NCI-H1436 (cell line): Measurements from ENCODE around the gene HIVEP2.

Experiments
- DNase-seq: peaks from one replicate; lab custom pipeline; 2025; lab: John Stamatoyannopoulos, UW

HIVEP2 gene

DNA sequence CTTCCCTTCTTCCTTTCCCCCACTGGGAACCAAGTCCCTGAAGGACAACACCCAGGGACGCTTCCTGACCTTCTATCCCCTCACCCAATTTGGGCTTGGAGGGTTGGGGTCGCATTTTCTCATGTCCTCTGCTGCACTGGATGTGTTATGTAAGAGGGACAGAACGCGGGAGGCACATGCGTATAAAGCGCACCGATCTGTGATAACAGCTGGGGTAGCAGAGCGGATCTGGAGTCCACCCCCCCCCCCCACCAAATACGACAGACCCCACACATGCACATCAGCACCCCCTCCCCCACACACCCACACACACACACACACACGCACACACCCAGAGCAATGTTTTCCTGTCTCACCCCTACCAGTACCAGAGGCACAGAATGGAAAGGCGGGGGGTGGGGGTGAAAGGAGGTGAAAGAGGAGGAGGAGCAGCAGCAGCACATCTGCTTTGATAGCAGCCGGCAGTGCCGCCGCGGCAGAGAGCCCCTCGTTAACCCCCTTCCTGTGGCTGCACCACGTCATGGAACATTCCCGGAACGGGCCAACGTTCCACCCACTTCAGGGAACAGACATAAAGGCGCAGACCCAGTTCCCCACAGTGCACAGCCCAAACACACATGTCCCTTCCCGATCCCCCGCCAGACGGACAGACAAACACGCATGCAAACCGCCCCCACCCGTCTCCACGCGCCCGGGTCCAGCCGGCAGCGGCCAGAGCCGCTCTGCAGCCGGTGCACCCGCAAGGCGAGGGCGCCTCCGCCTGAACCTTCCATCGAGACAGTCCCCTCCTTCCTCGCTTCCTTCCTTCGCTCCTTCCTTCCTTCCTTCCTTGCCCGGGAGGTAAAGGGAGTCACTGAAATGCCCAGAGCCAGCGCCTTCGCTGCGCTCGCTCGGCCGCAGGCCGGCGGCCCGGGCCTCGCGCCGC is 590 bp downstream of the HIVEP2 start:
- DNase-seq, result no peak

DNA sequence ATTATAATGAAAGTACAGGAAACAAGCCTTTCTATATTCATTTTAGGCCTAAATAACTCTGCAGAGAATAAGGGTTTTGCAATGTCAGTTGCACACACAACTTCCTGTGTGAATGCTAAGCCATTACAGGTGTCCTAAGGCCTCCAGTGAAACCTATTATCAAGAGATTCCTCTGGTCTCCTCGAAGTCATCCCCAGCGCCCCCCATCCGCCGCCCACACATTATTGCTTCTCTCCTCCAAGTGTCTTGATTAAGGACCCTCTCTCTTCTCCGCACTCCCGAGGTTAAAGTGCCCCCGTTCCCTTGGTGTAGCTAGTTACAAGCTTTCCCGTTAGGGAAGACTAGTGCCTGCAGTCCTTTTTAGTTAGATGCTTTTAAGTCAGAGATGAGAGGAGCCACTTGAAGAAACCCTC is 1.3 kb downstream of the HIVEP2 start:
- DNase-seq, result no peak

DNA sequence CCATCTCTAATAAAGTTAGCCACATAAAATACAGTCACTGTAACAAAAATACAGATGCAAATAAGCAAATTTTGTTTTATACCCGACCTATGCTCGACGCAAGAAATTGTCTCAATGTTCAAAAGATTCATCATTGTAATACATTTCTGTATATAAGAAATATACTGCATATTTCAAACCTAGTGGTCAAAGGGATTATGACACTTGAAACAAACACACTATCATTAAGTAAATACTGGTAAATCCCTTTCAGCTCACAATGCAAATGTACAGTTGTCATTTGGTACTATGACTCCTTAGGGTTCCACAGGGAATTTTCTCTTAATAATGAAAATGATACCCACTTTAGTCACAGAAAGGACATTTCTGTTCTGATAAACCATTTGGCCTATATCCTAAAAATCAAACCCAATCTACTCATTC is 2.2 kb downstream of the HIVEP2 start:
- DNase-seq, result no peak

DNA sequence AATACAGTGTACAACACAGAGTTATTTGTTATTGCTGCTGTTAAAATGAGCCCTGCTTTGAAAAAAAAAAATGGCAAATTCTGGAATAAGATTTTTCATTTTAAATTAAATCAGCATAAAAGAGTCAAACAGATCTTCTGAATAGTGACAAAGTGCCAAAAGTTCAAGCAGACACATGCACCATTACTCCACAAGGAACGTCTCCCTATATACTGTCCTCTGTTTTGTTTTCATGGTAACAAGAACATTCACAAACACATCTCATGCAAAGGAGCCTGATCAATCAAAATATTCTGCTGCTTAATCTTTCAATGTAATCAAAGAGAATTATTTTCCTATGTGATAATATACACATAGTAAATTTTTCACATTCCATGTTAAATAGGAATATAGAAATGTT is 2.7 kb downstream of the HIVEP2 start:
- no peak for DNase-seq

DNA sequence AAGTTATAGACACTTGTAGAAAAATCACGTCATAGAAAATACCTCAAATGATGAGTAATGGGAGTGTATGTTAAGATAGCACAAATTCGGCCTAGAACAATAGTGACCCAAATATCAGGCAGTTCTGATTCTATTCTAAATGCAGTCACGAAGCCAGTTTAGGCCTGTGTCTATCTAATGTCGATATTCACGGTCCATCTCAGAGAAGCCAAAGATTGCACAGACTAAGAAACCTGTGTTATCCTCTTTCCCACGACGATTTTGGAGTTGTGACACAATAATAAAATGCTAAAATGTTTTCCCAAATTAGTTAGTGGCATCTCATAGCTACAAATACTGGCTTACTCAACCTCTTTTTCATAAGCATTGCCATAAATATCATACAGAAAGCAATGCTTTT is 4.0 kb downstream of the HIVEP2 start:
- no peak for DNase-seq

DNA sequence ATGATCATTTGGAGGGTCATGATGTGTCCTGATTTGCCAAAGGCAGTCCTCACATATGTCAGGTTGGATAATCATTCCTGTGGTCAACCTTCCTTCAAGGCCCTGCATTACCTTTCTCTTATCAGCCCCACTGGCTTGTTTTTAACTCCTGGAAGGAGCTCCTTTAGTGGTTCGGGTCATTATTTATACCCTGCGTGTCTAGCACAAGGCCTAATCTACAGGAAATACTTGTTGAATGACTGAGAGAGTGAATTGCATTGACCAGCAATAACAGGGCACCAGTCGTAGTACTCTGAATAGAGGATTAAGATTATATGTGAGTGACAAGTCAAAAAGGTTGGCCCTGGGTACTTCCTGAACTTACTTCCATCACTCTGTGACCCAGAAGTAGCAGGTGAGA is 4.5 kb downstream of the HIVEP2 start:
- DNase-seq, result no peak

DNA sequence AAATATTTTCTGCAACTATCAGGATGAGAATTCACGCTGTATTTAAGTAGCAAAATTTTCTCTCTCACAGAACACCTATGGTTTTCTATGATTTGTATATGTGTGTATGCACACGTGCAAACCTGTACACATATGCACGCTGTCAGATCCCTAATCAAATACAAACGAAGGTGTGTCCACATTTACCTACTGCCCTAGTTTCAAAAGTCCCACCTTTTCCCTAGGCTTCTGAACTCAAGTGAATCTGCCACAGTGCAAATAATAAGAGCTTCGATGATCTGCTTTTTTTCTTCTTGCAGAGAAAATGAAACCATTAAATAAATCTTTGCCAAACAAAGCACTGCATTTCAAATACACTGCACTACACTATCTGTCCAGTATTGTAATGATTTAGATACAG is 6.5 kb downstream of the HIVEP2 start:
- DNase-seq, result no peak

DNA sequence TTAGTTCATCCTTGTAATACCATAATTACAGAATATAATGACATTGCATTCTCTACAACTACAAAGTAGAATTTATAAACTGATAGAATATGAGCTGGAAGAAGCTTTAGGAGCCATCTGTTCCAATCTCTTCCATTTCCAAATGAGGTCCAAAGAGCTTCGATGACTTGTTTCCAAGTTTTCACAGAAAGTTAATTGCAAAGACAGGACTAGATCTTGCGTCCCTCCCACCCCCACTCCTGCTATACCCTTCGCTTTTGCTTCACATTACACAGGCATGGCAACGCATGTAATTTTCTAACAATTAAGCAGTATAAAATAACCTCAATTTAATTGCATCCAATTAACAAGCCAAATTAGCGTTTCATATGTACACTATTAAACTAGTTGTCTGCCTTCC is 7.0 kb downstream of the HIVEP2 start:
- no peak for DNase-seq

DNA sequence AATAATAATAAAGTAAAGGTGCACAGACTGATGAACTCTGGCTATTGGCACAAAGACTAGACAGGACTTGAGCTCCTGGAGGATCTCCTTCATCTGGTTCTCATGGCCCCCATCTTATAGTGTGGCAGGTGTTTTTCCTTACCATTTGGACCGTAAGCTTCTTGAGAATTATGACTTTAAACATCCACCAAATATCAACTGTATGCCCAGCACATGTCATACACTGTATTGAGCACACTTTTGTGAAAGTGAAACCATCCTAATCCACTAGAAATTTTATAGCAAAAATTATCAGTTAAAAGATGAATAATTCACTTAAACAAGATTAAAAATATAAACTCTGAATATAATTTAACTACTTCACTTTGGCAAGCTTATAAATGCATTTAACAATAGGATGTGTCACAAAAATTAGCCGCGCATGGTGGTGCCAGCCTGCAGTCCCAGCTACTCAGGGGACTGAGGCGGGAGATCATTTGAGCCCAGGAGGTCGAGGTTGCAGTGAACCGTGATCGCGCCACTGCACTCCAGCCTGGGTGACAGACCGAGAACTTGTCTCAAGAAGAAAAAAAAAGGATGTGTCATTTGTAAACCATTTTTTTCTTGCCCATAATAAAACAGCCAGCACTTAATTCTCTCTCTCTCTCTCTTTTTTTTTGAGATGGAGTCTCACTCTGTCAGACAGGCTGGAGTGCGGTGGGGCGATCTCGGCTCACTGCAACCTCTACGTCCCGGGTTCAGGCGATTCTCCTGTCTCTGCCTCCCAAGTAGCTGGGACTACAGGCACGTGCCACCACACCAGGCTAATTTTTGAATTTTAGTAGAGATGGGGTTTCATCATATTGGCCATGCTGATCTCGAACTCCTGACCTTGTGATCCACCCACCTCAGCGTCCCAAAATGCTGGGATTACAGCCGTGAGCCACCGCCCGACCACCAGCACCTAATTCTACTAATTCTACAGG is 9.1 kb downstream of the HIVEP2 start:
- DNase-seq, result no peak

DNA sequence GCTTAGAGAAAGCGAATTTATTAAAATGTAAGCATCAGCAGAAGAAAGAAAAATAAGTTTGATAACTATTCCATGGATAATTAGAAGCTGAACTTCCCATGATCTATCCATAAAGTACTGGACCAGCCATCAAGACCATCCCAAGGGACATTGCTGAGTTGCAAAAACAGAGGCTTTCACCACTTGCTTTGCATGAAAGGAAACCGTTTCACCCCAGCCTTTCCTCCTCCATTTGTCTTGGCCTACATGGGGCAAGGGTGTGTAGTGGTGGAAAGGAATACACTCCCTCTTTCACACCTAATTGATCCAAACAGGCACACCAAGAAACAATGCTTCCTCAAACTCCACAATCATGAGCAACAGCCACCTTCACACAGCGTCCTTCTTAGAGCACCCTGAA is 10.4 kb downstream of the HIVEP2 start:
- no peak for DNase-seq

DNA sequence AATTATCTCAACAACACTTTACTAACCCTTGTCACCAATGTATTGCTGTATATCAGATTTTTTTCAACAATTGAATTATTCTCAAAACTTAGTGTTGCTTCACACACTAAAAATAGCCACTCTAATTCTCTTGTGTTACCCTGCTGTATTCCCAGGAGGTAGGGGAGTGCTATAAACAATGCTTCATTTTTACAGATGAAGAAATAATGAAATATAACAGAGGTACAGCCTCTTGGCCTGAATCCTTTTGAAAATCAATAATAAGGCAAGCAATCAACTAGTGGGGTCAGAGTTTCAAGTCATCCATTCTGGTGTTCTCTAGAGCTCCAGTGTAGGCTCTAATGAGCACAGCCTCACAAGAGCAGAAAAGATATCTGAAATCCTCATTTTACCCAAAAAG is 10.9 kb downstream of the HIVEP2 start:
- no peak for DNase-seq

DNA sequence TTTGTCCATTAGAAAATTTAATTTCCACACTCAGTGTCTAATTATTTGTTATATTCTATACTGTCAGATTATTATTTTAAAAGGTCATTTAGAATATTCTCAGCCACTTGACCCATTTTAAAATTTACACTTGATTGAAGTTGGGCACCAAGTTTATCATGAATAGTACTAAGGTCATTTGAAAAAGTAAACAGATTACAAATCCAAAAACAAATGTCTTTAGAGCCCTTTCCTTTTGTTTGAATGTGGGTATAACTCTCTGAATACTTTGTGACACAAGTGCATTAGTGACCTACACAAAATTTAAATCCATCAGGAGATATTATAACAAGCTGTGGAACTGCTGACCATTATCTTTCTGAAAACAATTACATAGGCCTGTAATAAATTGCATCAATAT is 11.3 kb downstream of the HIVEP2 start:
- DNase-seq, result no peak

DNA sequence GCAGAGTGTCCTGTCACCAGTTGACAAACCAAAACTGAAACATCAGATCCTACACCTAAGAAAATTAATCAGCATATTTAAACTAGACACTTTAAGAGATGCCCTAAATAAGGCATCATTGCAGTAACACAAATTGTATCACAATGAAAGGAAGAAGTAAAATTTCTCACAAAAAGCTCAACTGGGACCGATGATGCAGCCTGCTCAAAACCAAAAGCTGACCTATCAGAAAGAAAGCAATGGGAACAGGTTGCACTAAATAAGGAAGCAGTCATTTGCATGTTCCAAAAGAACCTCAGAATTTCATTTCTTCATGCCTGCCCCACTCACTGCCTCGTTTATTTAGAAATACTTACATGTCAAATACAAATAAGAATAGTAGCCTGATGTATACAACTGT is 12.1 kb downstream of the HIVEP2 start:
- DNase-seq, result no peak

DNA sequence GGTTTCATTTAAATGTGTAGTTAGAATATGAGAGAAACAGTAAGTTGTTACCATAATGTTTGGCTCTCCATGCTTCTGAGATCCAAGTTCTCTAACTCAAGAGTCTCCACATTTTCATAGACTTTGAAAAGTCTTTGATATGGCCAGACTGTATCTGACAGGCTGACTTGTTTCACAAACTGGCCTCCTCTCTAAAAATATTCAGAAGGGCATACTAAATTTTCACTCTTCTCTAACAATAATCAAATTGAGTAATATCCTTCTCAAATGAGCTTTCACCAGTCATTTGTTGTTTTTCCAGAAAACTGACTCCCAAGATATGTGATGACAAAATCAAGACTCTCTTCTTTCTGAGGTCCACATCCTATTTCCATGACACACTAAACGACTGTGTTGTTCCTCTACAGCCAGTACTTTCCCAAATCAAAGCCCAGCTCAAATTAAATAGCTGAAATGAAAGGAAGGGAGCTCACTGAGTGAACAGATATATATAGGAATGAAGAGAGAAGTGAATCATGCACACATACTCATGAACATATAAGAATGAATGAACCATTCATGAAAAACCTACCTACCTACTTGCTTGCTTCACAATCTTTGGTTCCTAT is 15.1 kb downstream of the HIVEP2 start:
- DNase-seq, result no peak

DNA sequence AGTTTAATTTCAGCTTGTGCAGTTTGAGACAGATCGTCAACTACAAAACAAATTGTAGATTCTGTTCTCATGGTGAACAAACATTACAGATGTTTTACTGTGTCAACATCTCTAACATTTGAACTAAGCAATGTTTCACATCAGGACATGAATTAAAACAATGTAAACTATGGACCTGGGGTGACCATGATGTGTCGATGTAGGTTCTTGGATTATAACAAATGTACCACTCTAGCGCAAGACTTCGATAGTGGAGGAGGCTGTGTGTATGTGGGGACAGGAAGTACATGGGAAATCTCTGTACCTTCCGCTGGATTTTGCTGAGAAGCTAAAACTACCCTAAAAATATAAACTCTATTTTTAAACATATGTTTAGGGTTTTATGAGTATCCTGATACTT is 17.1 kb downstream of the HIVEP2 start:
- DNase-seq, result no peak

DNA sequence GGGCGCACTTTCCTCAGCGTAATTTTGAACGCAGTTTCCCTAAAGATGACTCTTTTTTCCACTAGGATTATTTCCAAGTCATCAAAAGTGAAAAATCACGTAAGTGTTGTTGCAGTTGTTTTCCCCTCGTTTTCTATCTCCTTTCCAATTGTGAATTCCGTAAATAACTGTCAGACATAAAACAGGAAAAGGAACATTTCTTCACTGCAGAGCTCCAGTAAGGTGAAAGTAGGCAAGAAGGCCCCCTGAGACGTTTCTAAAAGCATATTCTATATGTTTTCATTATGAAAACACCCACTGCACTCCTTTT is 17.8 kb downstream of the HIVEP2 start:
- no peak for DNase-seq

DNA sequence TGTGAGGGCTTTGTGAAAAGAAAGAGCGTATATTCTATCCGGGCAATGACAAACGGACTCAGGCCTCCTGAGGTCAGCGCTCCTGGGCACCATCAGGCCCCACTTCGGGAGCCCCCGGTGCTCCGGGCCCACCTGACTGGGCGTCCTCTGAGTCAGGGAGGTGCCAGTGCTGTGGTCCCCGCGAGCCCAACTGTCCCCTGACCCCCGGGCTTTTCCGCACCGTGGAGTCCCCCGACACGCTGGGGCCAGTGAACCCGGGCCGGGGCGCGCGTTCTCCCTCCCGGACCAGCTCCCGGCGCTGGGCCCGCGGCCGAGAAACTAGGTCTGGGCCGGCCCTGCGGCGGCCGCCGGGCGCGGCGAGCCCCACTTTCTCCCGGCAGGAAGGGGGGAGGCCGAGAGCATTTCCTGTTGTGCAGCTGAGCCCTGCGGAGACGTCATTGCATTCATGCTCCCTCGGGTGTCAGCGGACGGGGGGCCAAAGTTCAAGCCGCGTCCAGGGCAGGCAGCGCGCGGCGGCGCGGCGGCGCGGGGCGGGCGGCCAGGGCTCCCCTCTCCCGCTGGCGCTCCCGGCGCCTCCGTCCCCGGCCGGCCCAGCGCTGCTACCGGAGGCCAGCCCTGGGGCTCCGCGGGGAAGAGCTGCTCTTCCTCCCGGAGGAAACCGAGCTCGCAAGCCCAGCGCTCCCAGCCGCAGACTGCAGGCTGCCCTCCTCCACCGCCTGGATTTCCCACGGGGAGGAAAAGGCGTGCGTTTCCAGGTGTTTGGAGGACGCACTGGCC is 18.3 kb downstream of the HIVEP2 start:
- DNase-seq, result no peak

DNA sequence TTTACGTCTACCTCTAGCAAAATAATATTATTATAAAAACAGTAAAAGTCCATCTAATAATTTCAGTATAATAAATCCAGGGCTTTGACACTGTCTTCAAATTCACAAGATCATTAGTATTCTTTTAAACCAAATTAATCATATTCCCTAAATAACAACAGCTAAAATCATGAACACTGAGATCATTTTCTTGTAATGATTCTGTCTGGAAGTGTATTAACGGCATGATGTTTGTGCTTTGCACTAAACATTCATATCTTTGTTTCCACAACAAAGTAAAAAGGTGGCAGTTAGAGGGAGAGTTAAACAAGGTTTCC is 18.8 kb downstream of the HIVEP2 start:
- DNase-seq, result no peak

DNA sequence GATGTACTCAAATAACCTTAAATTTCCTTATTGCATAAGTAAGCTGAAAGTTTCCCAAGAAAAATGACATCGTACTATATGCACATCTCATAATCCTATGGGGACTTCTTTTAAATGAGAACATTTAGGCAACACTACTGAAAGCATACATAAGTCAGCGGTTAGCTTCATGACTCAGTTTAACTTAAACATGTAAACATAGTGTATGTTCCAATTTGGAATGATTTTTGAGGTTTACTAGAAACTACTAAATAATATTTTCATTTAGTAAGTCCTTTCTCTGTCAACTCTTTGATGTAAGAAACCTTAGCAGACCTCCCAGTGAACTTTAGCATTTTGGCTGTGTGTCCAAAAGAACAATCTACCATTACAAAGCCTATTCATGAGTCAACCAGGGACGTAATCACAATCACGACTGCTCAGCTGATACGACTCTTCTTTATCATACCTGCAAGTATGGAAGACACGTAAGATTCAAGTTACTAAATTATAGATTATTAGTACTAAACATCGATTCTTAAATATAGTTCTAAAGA is 19.3 kb downstream of the HIVEP2 start:
- no peak for DNase-seq

DNA sequence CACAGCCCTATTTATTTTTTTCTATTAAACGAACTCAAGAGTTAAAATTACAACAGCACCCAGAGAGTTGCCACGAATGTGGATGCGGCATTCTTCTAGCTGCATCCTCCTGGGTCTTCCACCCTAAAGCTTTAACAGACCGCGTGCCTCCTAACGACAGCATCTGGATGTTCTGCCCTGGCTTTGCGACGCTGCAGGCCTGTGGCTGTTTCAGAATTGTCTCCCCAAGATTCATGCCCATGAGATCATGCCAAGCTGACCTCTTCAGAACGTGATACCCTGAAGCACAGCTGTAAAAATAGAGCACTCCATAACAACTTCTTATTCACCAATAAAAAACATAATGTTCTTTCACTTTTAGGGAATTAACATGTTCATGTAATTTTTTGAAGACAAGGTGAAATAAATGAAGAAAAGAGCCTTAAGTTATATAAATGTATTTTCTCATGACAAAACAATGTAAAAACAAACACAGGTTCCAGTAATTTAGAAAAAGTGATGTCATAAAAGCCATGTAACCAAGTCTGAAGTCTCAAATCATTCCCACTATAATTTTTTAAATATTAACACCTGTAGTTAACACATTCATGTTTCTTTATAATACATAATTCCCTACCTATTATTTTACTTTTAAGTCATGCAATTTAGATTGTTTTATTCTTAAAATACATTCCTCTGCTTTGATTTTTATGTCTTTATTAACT is 26.5 kb downstream of the HIVEP2 start:
- DNase-seq, result no peak

DNA sequence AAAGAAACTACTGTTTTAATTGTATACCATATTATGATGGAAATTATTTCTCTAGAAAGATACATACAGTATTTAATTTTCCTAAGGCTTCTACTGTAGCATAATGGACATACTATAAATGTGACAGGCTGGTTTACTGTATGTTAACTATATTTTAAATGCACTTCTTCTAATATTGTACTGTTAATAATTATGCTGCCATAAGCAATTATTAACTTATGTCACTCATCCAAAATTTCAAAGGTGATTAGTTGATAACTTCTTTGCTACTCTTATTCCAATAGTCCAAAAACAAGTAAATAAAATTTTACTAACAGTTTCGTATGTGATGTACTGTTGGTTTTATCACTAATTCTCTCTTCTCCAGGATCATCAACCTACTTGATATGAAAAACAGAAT is 28.1 kb downstream of the HIVEP2 start:
- DNase-seq, result no peak
